ENCODE results near the gene GPR17. TPM values are rescaled to one million over a fixed set of nuclear protein-coding genes. Genes with fewer than 3 reads are reported as not detected.

The GPR17 gene, protein sequence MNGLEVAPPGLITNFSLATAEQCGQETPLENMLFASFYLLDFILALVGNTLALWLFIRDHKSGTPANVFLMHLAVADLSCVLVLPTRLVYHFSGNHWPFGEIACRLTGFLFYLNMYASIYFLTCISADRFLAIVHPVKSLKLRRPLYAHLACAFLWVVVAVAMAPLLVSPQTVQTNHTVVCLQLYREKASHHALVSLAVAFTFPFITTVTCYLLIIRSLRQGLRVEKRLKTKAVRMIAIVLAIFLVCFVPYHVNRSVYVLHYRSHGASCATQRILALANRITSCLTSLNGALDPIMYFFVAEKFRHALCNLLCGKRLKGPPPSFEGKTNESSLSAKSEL
- not detected for total RNA-seq

DNA sequence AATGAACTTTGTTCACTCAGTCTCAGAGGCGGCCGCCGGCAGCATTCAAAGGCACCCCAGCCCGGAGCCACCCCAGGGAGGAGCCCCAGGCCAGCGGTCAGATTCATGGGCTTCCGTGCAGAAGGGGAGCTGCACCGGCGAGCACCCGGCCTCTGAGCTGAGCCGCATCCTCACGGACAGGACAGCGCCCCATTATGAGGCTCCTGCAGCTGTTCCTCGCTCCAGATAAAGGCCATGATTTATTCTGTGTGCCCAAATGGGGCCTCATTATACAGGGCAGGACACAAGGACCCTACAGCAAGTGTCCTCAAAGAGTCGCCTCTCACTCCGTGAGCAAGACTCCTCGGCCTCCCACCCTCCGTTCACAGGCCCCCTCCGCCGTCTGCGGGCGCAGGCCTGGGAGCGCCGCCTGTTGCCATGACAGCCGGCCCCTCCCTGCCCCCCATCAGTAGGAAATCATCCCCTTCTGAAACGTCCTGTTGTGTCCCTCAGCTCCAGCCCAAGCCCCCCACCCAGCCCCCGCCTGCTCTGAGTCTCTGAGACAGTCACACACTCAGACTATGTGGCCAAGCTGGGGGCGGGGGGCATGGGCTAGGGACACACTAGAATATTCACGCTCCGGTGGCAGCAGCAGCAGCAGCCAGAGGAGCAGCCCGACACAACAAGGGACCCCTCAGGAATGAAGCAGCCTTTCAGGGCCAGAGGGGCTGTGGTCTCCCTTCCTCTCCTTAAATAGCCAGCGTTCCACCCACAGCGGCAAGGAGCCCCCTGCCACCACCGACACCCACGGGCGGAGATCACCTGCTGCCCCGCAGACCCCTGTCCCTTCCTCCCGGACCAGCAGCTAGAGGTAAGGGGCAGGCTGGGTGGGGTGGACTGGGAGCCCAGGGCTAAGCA, at the start of gene GPR17:
GPR17 (plus strand) TSS at position 759 of the 897 bp plus-strand sequence. CDS start 4,583 bp downstream, outside the sequence.
- Histone ChIP-seq H3K36me3 (no peaks in the 10 kb centered on the region), H3K9me3 (no peaks in the 10 kb centered on the region), H3K4me3 (replicated peaks in 1 of 3) (no peak within 1 kb of the TSS), H3K4me1 (peaks cover 7 to 33% of the 10 kb centered on the region in 2 donors), H3K27ac (peak within 1 kb of the TSS in 2 of 3 donors; percentile 17 to 36), H3K27me3 (no peaks in the 10 kb centered on the region)
- 63 to 66% methylated on average over 18 to 33 of the region's 37 CpGs for WGBS, 2 donors
- intact Hi-C loops (cut with DNase I): no loop called here
- TF ChIP-seq, protein P1, sequence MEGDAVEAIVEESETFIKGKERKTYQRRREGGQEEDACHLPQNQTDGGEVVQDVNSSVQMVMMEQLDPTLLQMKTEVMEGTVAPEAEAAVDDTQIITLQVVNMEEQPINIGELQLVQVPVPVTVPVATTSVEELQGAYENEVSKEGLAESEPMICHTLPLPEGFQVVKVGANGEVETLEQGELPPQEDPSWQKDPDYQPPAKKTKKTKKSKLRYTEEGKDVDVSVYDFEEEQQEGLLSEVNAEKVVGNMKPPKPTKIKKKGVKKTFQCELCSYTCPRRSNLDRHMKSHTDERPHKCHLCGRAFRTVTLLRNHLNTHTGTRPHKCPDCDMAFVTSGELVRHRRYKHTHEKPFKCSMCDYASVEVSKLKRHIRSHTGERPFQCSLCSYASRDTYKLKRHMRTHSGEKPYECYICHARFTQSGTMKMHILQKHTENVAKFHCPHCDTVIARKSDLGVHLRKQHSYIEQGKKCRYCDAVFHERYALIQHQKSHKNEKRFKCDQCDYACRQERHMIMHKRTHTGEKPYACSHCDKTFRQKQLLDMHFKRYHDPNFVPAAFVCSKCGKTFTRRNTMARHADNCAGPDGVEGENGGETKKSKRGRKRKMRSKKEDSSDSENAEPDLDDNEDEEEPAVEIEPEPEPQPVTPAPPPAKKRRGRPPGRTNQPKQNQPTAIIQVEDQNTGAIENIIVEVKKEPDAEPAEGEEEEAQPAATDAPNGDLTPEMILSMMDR (IDR thresholded peaks at IDR 0.05): no peak
- TF ChIP-seq POLR2A (IDR thresholded peaks at IDR 0.05): no peak
- no peak for DNase-seq

DNA sequence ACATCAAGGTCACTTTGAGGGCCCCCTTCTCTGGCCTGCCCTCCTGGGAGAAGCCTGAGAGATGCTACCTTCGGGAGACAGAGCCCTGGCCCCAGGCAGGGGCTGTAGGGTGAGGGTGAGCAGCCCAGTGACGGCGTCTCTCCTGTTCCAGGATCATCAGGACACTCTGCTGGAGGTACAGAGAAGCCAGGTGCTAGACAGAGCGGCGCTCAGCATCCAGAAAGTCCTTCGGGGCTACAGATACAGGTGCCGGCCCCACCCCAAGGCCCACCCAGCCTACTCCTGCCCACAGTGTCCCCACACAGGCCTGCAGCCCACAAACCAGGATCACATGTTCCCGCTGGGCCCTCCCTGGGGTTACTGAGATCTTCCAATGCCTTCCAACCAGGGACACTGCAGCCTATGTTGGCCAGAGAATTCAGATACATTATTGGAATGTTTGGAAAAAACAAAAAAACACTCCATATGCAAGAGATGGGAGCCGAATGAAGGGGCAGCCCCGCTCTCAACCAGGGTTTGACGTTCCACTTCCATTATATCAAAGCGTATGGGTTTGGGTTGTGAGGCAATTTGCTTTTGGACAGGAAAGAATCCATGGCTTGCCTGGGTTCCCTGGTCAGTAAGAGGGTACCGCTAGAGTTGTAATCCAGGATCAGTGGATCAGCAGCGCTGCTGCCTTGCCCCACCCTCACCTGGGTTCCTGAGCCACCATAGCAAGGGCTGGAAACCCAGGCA, 49.5 kb upstream of the GPR17 start:
- no peaks in the 10 kb centered on the region for H3K27me3 ChIP-seq
- no peaks in the 10 kb centered on the region for H3K36me3 ChIP-seq
- intact Hi-C loops (cut with DNase I): no loop called here
- no peak for DNase-seq
- no peak overlapping the region for H3K4me3 ChIP-seq (replicated peaks in 1 of 3)
- no peaks in the 10 kb centered on the region for H3K9me3 ChIP-seq
- H3K4me1 ChIP-seq: no peaks in the 10 kb centered on the region
- WGBS, 2 donors: 93 to 94% methylated on average over 9 to 11 of the region's 14 CpGs
- TF ChIP-seq, protein P1 (IDR thresholded peaks at IDR 0.05): no peak
- no peak for TF ChIP-seq POLR2A (IDR thresholded peaks at IDR 0.05)
- no peak overlapping the region for H3K27ac ChIP-seq

DNA sequence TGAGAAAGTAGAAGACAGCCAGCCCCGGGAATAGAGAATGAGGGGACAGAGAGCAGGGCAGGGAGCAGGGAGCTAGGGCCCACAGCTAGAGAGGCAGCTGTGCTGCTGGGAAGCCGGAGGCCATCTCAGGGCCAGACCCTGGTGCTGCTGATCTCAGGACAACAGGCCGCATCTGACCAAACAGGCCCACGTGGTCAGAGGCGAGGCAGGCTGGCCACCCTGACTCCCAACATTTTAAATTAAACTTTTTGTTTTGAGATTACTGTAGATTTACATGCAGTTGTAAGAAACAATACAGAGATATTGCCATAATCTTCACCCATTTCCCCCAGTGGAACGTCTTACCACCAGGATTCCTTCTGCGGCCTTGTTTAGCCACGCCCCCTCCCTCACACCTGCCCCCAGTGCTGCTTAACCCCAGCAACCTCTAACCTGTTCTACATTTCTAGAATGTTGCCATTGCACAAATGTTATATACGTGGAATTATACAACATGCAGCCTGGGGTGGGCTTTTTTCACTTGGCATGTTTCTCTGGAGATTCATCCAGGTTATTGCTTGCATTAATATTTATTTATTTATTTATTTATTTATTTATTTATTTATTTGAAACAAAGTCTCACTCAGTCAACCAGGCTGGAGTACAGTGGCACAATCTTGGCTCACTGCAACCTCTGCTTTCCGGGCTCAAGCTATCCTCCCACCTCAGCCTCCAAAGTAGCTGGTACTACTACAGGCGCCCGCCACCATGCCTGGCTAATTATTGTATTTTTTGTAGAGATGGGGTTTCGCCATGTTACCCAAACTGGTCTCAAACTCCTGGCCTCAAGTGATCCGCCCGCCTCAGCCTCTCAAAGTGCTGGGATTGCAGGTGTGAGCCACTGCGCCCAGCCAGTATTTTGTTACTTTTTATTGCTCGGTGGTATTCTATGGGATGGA, 48.6 kb upstream of the GPR17 start:
- TF ChIP-seq, protein P1 (IDR thresholded peaks at IDR 0.05): no peak
- no peak for TF ChIP-seq POLR2A (IDR thresholded peaks at IDR 0.05)
- no peak overlapping the region for H3K27ac ChIP-seq
- H3K27me3 ChIP-seq: no peaks in the 10 kb centered on the region
- intact Hi-C loops (cut with DNase I): no loop called here
- H3K9me3 ChIP-seq: no peaks in the 10 kb centered on the region
- 87 to 91% methylated on average over 17 of the region's 17 CpGs for WGBS, 2 donors
- no peak overlapping the region for H3K4me3 ChIP-seq (replicated peaks in 1 of 3)
- no peaks in the 10 kb centered on the region for H3K4me1 ChIP-seq
- DNase-seq: no peak
- no peaks in the 10 kb centered on the region for H3K36me3 ChIP-seq

DNA sequence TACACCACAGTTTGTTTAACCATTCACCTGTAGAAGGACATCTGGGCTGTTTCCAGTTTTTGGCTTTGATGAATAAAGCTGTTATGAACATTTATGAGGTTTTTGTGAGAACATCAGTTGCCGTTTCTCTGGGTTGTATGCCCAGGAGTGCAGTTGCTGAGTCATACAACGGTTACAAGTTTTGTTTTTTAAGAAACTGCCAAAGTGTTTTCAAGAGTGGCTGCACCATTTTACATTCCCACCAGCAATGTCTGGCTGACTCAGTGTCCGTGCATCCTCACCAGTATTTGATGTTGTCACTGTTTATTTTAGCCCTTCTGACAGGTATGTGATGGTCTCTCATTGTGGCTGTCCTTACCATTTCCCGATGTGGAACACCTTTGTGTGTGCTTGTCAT, 48.0 kb upstream of the GPR17 start:
- Histone ChIP-seq H3K4me1 (no peaks in the 10 kb centered on the region), H3K9me3 (no peaks in the 10 kb centered on the region), H3K27ac (no peak overlapping the region), H3K36me3 (no peaks in the 10 kb centered on the region), H3K27me3 (no peaks in the 10 kb centered on the region), H3K4me3 (replicated peaks in 1 of 3) (no peak overlapping the region)
- DNase-seq: no peak
- intact Hi-C loops (cut with DNase I): no loop called here
- TF ChIP-seq, protein P1 (IDR thresholded peaks at IDR 0.05): no peak
- WGBS, 2 donors: 80 to 89% methylated on average over 4 of the region's 4 CpGs

Measured in thyroid gland (tissue), 4 donors.